Thymus (tissue), 11 donors: Measurements from ENCODE around the gene KRTAP10-8. TPM values are rescaled to one million over a fixed set of nuclear protein-coding genes. Genes with fewer than 3 reads are reported as not detected.
"Not testable (repeated sequence)": the region's sequence is repeated elsewhere in the genome, so short reads cannot be mapped to it uniquely, and the experiment has no call there.

Source experiments
- DNase-seq, 9 donors: peaks; one replicate each; pipeline ENCODE4 v3.0.0-alpha.2; 2013; ENCODE audit warnings: low spot score in 9 of 9, low read depth in 6 of 9, missing footprints in 1 of 9
- H3K27ac ChIP-seq, 2 donors: one replicate each; pipeline ENCODE4 v1.5.1; 2013; ENCODE audit warnings: control low read depth in 1 of 2, low read depth in 1 of 2, low read length in 1 of 2, mild to moderate bottlenecking in 1 of 2, moderate library complexity in 1 of 2
- H3K27me3 ChIP-seq, 2 donors: one replicate each; pipeline ENCODE4 v1.5.1; 2013; ENCODE audit warnings: low read length in 1 of 2; ENCODE audit not compliant: control insufficient read depth in 2 of 2, insufficient read depth in 1 of 2
- H3K36me3 ChIP-seq, 2 donors: one replicate each; pipeline ENCODE4 v1.5.1; 2013; ENCODE audit warnings: low read length in 1 of 2, mild to moderate bottlenecking in 1 of 2, moderate library complexity in 1 of 2; ENCODE audit not compliant: control insufficient read depth in 2 of 2, insufficient read depth in 2 of 2
- H3K4me1 ChIP-seq, 2 donors: one replicate each; pipeline ENCODE4 v1.5.1; 2013; ENCODE audit warnings: low read length in 2 of 2; ENCODE audit not compliant: control insufficient read depth in 2 of 2, insufficient read depth in 2 of 2
- H3K4me3 ChIP-seq, 2 donors: one replicate each; pipeline ENCODE4 v1.5.1; 2013; ENCODE audit warnings: low read length in 2 of 2, control low read depth in 1 of 2, mild to moderate bottlenecking in 1 of 2
- H3K9me3 ChIP-seq, 2 donors: one replicate each; pipeline ENCODE4 v1.5.1; 2013; ENCODE audit warnings: low read length in 1 of 2, mild to moderate bottlenecking in 1 of 2; ENCODE audit not compliant: control insufficient read depth in 2 of 2, insufficient read depth in 1 of 2
- WGBS: extraction: QIAGEN DNeasy Blood & Tissue Kit; methylation state at CpG from one replicate; pipeline ENCODE4 v1.1.7; 2013; 5-methylcytosine and 5-hydroxymethylcytosine counted together
- polyA plus RNA-seq: library from polyadenylated mRNA; stranded (reverse); fragments of 200-250 nt; gene quantifications from one replicate; pipeline ENCODE4 v1.2.3, GENCODE V29; 2013
- total RNA-seq: library from RNA; stranded (reverse); fragments of 120-200 nt; gene quantifications from one replicate; pipeline ENCODE4 v1.2.4, GENCODE V29; 2013
- donor health status: healthy.

The KRTAP10-8 gene
- total and polyA plus RNA-seq, 2 donors: not detected

- H3K4me1 ChIP-seq: no peaks in the 10 kb centered on the region
- no peaks in the 10 kb centered on the region for H3K36me3 ChIP-seq
- H3K27me3 ChIP-seq: no peaks in the 10 kb centered on the region
- peaks cover 1 to 8% of the 10 kb centered on the region in 2 donors for H3K9me3 ChIP-seq
- H3K27ac ChIP-seq: no peak overlapping the region
- DNase-seq: no peak
- WGBS: 84% methylated on average over 3 of the region's 3 CpGs
- H3K4me3 ChIP-seq: no peak overlapping the region
Measured at GRCh38 chr21:44585892-44586291, 26.0 kb upstream of the KRTAP10-8 start.

DNA sequence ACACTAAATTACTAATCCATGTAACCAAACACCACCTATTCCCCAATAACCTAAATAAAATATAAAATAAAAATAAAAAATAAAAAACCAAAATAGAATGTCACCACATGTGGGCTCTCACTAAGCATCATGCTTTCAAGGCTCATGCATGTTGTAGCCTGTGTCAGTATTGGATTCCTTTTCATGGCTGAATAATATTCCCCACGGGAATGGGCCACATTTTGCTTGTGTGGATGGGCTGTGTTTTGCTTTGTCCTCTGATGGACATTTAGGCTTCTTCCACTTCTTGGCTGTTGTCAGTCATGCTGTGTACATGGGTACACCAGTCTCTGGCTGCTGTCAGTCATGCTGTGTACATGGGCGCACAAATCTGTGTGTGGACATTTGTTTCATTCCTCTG, 22.8 kb upstream of the KRTAP10-8 start:
- Histone ChIP-seq H3K4me1 (peaks cover 0 to 2% of the 10 kb centered on the region in 2 donors), H3K36me3 (no peaks in the 10 kb centered on the region), H3K27me3 (peaks cover 0 to 6% of the 10 kb centered on the region in 2 donors), H3K27ac (no peak overlapping the region), H3K4me3 (no peak overlapping the region), H3K9me3 (no peaks in the 10 kb centered on the region)
- 93% methylated on average over 2 of the region's 2 CpGs for WGBS
- DNase-seq: no peak

GRCh38 chr21:44589586-44590305, 22.1 kb upstream of the KRTAP10-8 start:
- Histone ChIP-seq H3K36me3 (no peaks in the 10 kb centered on the region), H3K27ac (no peak overlapping the region), H3K4me1 (peaks cover 0 to 2% of the 10 kb centered on the region in 2 donors), H3K27me3 (peaks cover 0 to 6% of the 10 kb centered on the region in 2 donors), H3K4me3 (no peak overlapping the region), H3K9me3 (no peaks in the 10 kb centered on the region)
- 89% methylated on average over 24 of the region's 24 CpGs for WGBS
- DNase-seq: no peak

DNA sequence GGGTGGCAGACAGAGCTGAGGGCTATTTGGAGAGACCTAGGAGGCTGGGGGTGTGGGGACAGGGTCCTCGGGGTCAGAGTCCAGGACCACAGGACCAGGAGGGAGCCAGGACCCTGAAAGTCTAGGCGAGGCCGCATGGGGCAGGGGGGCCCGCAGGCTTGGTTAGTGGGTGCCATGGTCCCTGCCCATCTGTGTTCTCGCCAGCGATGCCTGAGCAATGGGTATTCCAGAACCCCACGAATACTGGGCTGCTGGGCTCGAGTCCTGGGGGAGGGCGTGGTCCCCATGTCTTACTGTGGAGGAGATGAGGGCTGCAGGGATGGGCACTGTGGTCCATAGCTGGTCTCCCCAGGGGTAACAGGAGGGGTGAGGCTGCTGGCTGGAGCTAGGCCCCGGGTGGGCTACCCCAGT, 21.6 kb upstream of the KRTAP10-8 start:
- H3K27ac ChIP-seq: no peak overlapping the region
- no peak for DNase-seq
- no peak overlapping the region for H3K4me3 ChIP-seq
- H3K4me1 ChIP-seq: peaks cover 0 to 2% of the 10 kb centered on the region in 2 donors
- H3K27me3 ChIP-seq: peaks cover 0 to 6% of the 10 kb centered on the region in 2 donors
- no peaks in the 10 kb centered on the region for H3K9me3 ChIP-seq
- WGBS: 92% methylated on average over 10 of the region's 10 CpGs
- no peaks in the 10 kb centered on the region for H3K36me3 ChIP-seq

DNA sequence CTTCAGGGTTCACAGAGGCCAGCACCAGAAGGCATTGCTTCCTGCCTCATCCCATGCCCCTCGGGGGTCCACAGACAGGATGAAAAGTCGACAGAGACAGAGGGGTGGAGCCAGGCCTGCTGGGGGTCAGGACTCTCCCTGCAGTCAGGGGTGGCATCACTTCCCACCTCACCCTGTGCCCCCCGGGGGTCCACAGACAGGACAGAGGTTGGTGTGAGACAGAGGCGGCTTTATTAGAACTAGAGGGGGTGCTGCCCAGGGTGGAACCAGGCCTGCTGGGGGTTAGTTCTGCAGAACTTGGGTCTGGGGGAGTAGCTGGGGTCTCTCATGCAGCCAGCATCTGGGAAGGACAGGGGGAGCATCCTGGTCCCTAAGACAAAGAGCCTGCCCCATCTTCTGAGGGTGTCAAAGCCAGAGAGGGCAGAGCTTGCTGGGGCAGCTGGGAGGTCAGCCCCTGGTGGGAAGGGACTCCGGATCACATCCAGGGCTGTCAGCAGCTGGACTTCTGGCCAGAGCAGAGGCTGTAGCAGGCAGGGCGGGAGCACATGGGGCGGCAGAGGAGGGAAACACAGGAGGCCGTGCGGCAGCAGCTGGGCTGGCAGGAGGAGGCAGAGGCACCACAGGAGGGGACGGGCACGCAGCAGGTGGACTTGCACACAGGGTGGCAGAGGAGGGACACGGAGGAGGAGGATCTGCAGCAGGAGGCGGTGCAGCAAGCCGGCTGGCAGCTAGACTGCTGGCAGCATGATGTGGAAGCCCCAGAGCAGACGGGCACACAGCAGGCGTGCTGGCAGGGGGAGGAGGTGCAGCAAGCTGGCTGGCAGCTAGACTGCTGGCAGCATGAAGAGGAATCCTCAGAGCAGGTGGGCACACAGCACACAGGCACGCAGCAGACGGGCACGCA, 20.7 kb upstream of the KRTAP10-8 start:
- H3K9me3 ChIP-seq, DNase-seq, H3K36me3 ChIP-seq, H3K27me3 ChIP-seq, H3K4me1 ChIP-seq, H3K4me3 ChIP-seq, H3K27ac ChIP-seq: not testable (repeated sequence)
- WGBS: 81% methylated on average over 18 of the region's 19 CpGs

- H3K9me3 ChIP-seq, H3K27ac ChIP-seq, H3K4me1 ChIP-seq, H3K27me3 ChIP-seq, H3K4me3 ChIP-seq, DNase-seq, H3K36me3 ChIP-seq: not testable (repeated sequence)
- 76% methylated on average over 4 of the region's 4 CpGs for WGBS
Measured at GRCh38 chr21:44591801-44592130, 20.1 kb upstream of the KRTAP10-8 start.

- no peak for DNase-seq
- H3K36me3 ChIP-seq: no peaks in the 10 kb centered on the region
- H3K4me1 ChIP-seq: peaks cover 0 to 2% of the 10 kb centered on the region in 2 donors
- no peak within 1 kb of the TSS for H3K27ac ChIP-seq
- H3K27me3 ChIP-seq: peaks cover 0 to 6% of the 10 kb centered on the region in 2 donors
- WGBS: 69% methylated on average over 33 of the region's 33 CpGs
- H3K4me3 ChIP-seq: no peak within 1 kb of the TSS
- H3K9me3 ChIP-seq: no peaks in the 10 kb centered on the region
Measured at GRCh38 chr21:44592446-44593311, 19.2 kb upstream of the KRTAP10-8 start, which contains the start of gene KRTAP10-6. KRTAP10-6 (minus strand) TSS chr21:44592505; CDS start chr21:44592484, 21 bp downstream.

DNA sequence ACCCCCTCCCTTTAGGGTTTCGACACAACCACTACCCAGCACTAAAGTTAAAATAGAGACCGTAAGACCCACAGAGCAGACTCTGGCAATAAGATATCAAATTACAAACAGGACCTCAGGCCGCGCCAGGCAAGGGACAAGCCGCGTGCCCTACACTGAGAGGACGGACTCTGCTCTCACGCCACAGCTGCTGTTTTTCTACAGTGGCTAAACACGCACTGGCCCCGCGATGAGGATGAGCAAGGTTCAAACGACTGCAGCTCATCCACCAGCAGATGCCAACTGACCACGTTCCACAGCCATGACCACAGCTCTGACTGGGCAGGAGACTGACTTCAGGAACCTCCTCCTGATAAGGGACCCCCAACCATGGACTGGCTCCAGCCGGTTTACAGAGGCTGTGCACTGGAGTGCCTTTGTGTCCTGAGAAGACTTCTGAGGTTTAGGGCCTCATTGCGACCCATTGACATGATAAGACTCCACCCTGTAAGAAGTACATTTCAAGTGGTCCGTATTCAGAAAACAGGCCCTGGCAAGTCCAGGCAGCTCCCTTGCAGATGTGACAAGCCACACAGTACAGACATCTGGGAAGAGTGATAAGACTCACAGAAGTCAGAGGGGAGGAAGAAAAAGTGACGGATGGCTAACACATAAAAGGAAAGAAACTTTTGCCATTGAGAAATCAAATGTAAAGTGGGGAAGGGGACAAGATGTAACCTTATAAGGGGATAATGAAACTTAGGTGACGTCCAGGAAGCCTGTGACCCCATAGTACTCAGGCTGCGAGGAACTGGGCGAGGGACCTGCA, 18.1 kb upstream of the KRTAP10-8 start:
- Histone ChIP-seq H3K36me3 (no peaks in the 10 kb centered on the region), H3K27ac (no peak overlapping the region), H3K27me3 (peaks cover 0 to 6% of the 10 kb centered on the region in 2 donors), H3K4me1 (peaks cover 0 to 2% of the 10 kb centered on the region in 2 donors), H3K4me3 (no peak overlapping the region), H3K9me3 (no peaks in the 10 kb centered on the region)
- 79% methylated on average over 20 of the region's 20 CpGs for WGBS
- DNase-seq: no peak
